PFSK-1 (cell line): ENCODE results near the gene KIF5C.

Experiments used
- POLR2AphosphoS5 ChIP-seq: IDR thresholded peaks from 2 replicates; pipeline ENCODE4 v1.6.1; 2012; ENCODE audit warnings: low read depth, mild to moderate bottlenecking, control low read depth, low read length, moderate library complexity
- SIN3A ChIP-seq: IDR thresholded peaks from 2 replicates; pipeline ENCODE4 v1.6.1; 2012; ENCODE audit warnings: mild to moderate bottlenecking, low read length, moderate library complexity, borderline replicate concordance; ENCODE audit not compliant: insufficient read depth
- TAF1 ChIP-seq: IDR thresholded peaks from 2 replicates; pipeline ENCODE4 v1.6.1; 2012; ENCODE audit warnings: low read length, control low read depth, borderline replicate concordance; ENCODE audit not compliant: insufficient read depth

DNA sequence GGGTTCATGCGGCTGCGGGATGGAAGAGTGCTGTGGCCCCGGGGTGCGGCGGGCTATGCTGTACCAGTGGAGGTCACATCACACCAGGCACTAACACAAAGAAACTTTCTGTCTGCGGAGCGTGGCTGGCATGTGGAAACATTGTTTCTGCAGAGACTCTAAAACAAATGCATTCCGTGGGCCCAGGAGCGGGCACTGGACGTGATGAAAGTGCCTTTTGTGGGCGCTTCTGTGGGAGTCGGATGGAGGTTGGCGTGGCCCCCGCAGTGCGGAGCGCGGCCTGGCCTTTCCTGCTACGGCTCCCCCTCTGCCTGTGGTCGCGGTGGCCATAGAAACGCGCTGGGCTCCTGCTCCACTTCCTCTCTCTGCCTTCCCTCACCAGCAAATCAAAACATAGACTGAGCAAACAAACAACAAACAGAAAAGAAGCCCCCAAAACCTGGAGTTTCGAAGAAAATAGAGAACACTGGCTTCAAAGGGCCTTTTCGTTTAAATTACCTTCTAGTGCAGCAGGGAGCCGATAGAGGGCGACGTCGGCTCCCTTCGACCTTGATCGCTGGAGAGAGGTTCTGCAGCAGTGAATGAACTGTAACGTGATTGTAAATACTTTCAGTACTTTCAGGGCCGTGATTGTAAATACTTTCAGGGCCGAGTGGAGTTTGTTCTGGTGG, 51.4 kb downstream of the KIF5C start:
- TF ChIP-seq POLR2AphosphoS5: no peak
- TF ChIP-seq TAF1: no peak
- no peak for TF ChIP-seq SIN3A
